Transverse colon (tissue), 3 donors: Measurements from ENCODE around the gene ABCA1.

Experiments
- CTCF ChIP-seq, 5 experiments: fragments of 200-600 bp in 3 of 5; fragments of 450-650 bp in 2 of 5; sonication (generic) in 3 of 5; IDR thresholded peaks; 1 replicate in 2 of 5; 2 replicates in 3 of 5; pipeline ENCODE4 v1.5.1; 2016 to 2017; ENCODE audit warnings: antibody characterized with exemption in 5 of 5, inconsistent platforms in 3 of 5, mild to moderate bottlenecking in 2 of 5, moderate library complexity in 1 of 5
- EP300 ChIP-seq: sonication (generic); formaldehyde crosslinking; IDR thresholded peaks from one replicate; pipeline ENCODE4 v1.6.1; 2017; ENCODE audit warnings: antibody characterized with exemption, low read depth

- TF ChIP-seq CTCF (IDR thresholded peaks at IDR 0.05) (no peak), EP300 (no peak)
Observed at GRCh38 chr9:104974053-104974962, 46.4 kb upstream of the ABCA1 start.
